T follicular helper cell (primary cell): ENCODE data around the gene PAX3.
"Not testable (repeated sequence)": the region's sequence is repeated elsewhere in the genome, so short reads cannot be mapped to it uniquely, and the experiment has no call there.

Experiments used
- DNase-seq: peaks from one replicate; pipeline ENCODE4 v3.0.0-alpha.2; 2020; ENCODE audit warnings: low read depth

PAX3 gene

GRCh38 chr2:222213049-222213448 lies 85.7 kb downstream of the PAX3 start:
- no peak for DNase-seq

GRCh38 chr2:222212571-222212970 lies 86.2 kb downstream of the PAX3 start:
- no peak for DNase-seq

GRCh38 chr2:222208010-222208690 lies 90.6 kb downstream of the PAX3 start:
- DNase-seq, result no peak

- DNase-seq, result no peak
Observed at GRCh38 chr2:222205136-222205535, 93.7 kb downstream of the PAX3 start.

- no peak for DNase-seq
Observed at GRCh38 chr2:222203041-222203440, 95.8 kb downstream of the PAX3 start.

- no peak for DNase-seq
Observed at GRCh38 chr2:222196159-222196558, 102.6 kb downstream of the PAX3 start.

- no peak for DNase-seq
Observed at GRCh38 chr2:222194669-222195068, 104.1 kb downstream of the PAX3 start.

- no peak for DNase-seq
Observed at GRCh38 chr2:222193328-222193983, 105.3 kb downstream of the PAX3 start.

- DNase-seq, result no peak
Observed at GRCh38 chr2:222180619-222181018, 118.2 kb downstream of the PAX3 start.

GRCh38 chr2:222179592-222179991 lies 119.2 kb downstream of the PAX3 start:
- DNase-seq, result no peak

GRCh38 chr2:222178450-222178849 lies 120.3 kb downstream of the PAX3 start:
- DNase-seq, result no peak

- no peak for DNase-seq
Observed at GRCh38 chr2:222176890-222177289, 121.9 kb downstream of the PAX3 start.

GRCh38 chr2:222174450-222174849 lies 124.3 kb downstream of the PAX3 start:
- no peak for DNase-seq

- DNase-seq, result no peak
Observed at GRCh38 chr2:222169346-222169745, 129.5 kb downstream of the PAX3 start.

- DNase-seq, result no peak
Observed at GRCh38 chr2:222167762-222168161, 131.0 kb downstream of the PAX3 start.

GRCh38 chr2:222160944-222161343 lies 137.9 kb downstream of the PAX3 start:
- DNase-seq, result no peak

GRCh38 chr2:222160125-222160524 lies 138.7 kb downstream of the PAX3 start:
- no peak for DNase-seq

GRCh38 chr2:222159221-222159620 lies 139.6 kb downstream of the PAX3 start:
- DNase-seq, result no peak

- DNase-seq, result not testable (repeated sequence)
Observed at GRCh38 chr2:222155003-222155664, 143.7 kb downstream of the PAX3 start.
